LoVo (cell line): Measurements from ENCODE around the gene CPT1C.

Source experiments
- DNase-seq: peaks from one replicate; pipeline ENCODE4 v3.0.0-alpha.2; 2016; ENCODE audit warnings: low spot score

Gene CPT1C

DNA sequence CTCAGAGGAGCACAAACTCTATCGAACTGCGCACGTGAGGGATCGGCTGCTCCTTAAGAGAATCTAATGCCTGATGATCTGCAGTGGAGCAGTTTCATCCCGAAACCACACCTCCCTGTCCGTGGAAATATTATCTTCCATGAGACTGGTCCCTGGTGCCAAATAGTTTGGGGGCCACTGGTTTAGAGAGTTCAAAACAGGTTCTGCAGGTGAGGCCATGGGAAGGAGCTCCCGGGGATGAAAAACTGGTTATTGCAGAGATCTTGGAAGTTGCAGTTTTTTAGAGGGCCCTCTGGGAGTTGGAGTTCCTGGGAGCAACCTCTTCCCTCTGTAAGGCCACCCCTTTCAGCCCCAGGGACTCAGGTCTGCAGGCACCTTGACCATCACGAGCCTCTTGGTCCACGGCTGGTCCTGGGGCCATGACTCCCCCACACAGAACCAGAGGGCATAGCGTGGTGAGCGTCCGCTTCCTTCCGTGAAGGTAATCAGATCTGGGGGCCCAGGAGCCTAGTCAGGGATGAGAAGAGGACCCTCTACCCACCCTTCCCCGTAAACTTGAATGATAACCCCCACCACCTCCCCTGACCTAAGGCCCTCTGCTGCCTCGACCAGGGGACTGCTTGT is 30.5 kb upstream of the CPT1C start:
- DNase-seq = no peak

- DNase-seq = no peak
Measured at GRCh38 chr19:49662011-49662410, 28.9 kb upstream of the CPT1C start.

DNA sequence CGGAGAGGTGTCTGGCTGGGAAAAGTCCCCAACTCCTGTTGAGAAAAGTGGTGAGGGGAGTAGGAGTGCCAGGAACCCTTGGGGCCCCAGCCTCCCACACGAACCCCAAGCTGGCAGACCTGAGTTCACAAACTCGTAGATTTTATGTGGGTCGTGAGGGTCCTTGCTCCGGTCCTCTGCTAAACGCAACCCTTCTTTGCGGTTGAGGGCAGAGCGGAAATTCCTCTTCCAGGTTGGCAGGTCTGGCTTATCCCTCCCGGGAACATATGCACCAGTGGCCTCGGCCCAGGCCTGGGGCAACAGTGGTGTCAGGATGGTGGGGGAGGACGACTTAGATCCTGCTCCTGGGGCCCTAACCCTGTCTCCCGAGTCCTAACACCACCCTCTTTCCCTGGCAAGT is 27.7 kb upstream of the CPT1C start:
- DNase-seq = no peak

DNA sequence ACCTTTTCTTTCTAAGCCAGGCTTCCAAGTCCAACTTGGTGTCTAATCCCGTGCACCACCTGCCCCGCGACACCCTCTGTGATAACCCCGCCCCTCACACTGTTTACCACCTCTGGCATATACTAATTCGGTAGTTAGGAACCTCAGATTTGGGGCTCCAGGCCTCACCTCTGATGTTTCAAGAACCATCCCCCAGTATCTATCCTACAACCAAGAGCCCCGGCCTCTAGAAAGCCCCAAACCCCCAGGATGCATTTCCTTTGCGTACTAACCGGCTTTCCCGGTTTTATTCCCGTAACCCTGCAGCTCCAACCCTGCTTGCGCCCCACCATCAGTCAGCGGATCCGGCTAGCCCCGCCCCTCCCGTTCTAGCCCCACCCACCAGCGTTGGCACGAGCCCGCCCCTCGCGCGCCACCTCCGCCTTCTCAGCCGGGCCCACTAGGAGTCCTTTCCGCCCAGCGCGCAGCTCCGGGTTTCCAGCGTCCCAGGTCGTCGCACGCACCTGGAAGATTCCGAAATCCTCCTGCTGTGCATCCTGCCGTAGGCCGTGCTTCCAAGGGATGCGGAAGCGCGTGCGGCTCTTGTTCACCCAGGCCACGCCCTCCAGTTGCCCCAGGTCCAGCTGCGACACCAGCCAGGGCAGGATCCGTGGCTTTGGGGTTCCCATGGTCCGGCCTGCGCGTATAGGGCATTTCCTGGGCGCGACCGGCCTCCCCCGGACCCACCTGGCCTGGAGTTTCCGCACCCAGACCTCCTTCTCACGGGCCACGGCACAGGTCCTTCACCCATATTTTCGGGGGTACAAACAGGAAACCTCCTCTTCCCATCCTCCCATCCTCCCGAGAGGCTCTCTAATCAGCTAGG is 26.5 kb upstream of the CPT1C start:
- DNase-seq = peak; percentile 93

- DNase-seq = no peak
Measured at GRCh38 chr19:49665036-49665350, 25.9 kb upstream of the CPT1C start.

DNA sequence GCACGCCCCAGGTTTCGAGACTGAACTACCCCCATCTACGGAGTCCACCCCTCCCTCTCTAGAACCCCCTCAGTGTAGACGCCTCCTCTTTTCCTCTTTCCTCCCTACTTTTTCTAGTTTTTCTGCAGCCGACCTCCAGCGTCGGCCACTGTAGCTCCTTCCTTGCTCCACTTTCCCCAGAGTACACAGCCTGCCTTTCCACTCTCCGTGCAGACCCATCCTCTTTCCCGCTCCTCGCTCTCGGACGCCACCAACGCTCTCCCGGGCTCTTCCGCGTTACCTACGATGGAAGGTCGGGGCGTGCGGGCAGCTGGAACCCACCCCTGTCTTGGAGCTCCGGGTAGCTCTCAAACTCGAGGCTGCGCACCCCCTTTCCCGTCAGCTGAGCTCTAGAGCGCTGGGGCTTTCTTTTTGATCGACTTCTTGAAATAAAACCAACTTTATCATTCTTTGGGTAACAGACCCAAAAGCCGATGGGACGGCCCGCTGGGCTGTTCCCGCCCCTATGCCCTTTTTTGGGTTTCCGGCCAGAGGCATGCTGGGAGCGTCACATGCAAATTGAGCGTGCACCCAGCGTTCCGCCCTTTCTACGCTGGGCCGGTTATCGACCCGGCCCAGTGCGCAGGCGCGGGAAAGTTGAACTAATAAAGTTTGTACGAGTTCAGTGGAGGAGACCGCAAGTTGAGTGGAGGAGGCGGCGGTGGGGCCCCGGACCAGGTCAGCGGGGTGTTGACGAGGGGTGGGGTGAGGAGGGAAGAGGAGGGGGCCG is 25.4 kb upstream of the CPT1C start, which contains the start of the genes BCL2L12 and IRF3:
BCL2L12 (plus strand) TSS at position 583 of the 769 bp plus-strand sequence. CDS start 760 bp downstream, outside the sequence.
IRF3 (minus strand) TSS at position 507 of the 769 bp plus-strand sequence. CDS start 1,019 bp downstream, outside the sequence.
- peak; percentile 98 for DNase-seq

GRCh38 chr19:49666120-49666444 is 24.8 kb upstream of the CPT1C start:
- no peak for DNase-seq

DNA sequence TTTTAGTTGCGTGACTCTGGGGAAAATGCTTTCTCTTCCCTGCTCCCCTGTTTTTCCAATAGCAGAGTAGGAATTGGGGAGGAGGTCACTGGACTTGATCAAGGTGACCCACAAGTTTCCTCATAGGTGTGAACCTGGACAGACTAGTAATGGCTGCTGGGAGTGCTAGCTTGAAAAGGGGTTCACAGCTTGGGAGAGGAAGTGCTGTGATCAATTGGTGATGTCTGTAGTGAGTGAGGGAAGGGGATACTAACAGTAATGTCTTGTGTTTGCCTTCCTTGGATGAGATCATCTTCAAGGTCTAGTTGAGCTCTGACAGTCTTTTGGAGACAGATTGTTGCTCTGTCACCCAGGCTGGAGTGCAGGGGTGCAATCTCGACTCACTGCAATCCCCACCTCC is 23.4 kb upstream of the CPT1C start:
- DNase-seq = no peak

DNA sequence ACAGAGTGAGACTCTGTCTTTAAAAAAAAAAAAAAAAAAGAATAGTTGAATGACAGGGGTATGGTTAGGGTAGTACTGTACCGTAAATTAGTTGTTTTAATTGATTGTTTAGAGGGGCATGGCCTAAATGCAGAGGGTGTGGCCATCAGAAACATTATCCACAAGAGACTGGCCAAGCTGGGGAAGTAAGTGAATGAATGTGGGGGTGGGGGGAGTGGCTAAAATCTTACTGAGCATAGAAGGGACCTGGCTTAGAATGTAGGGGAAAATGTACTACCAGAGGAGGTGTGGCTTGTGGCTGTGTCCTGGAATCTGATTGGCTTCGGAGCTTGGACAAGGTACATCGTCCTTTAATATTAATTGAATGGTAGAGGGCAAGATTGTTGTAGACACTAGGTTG is 21.4 kb upstream of the CPT1C start:
- DNase-seq = no peak

DNA sequence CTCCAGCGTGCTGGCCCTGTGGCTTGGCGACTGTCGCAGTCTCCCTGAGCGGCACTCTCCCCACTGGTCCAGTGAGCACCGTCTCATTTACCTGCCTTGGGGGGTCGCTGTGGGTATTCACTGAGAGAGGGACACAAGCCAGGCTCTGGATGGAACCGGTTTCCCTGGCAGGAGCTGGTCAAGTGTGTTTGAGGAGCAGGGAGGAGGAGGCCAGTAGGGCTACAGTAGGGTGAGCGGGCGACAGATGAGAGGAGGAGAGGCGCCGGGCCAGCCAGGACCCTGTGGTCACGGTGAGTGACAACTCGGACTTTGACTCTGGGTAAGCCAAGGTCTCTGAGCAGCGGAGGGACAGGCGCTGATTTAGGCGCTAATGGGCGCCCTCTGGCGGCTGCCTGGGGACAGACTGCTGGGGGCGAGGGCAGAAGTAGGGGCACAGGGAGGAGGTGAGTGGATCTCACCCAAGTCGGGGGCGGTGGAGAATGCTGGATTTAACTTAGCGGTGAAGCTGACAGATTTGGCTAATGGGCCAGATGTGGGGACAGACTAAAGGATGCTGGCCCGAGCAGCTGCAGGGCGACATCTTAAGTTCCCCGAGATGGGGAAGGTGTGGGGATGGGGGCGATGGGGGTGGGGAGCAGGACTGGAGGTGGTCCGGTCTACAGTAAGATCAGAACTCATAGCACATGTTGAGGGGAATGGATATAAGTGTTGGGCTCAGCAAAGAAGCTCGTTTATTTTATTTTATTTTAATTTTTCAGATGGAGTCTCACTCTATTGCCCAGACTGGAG is 18.6 kb upstream of the CPT1C start:
- DNase-seq = peak; percentile 64

DNA sequence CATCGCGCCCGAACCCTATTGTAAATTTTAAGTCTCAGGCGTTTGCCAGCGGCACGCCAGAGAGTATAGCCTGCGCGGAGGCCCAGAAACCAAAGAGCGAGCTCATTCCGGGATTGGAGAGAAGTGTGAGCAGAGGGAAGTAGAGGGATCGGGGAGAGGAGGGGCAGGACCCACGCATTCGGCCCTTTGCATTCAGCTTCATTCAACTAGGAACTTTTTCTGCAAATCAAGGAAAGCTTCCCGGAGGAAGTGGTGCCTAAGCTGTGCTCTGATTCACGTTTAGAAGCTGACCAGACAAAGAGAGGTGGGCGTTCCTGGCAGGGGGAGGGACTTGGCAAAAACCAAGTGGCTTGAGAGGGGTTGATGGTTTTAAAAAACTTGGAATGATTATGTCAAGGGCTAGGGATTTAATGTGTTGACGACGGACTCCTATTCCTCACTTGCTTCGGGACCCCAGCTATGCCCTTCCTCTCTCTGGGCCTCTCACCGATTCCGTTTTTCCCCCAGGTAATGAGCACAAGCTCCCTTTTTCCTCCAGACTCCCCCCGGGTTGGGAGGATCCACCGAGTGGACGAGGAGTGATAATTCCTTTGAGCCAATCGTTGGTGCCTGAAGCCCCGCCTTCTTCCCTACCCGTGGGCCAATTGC is 14.7 kb upstream of the CPT1C start:
- peak; percentile 90 for DNase-seq

- peak; percentile 99 for DNase-seq
Measured at GRCh38 chr19:49676784-49677230, 14.1 kb upstream of the CPT1C start.

DNA sequence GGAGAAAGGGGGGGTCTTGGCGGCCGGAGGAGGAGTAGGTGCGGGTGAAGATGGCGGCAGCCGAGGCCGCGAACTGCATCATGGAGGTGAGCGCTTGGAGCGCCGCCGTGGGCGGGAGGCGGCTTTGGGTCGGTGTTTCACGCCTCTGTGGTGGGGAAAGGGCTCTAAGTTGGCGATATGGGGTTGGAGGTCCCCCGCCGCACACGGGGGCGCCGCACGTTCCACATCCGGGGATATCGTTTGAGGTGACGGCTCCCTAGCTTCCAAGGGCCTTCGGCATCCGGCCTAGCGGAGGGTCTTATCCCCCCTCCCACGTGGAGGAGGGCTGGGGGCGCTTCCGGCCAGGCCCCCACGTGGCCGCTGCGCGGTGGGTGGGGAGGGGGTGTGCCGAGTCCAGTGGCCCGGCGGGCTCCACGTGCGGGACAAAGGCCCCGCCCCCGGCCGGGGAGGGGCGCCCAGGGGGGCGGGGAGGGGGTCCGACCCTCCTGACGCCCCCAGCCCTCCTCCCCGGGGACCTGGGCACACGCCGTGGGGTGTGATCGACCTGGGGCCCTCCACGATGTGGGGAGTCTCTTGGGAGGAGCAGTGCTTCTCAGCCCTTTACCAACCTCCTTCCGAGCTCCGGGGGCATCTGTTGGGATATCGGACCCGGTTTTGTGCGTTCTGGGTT is 13.6 kb upstream of the CPT1C start, which contains the start of gene PRMT1:
PRMT1 (plus strand) TSS at position 41 of the 670 bp plus-strand sequence; CDS start at position 51, 10 bp downstream.
- no peak for DNase-seq

GRCh38 chr19:49677901-49678674 is 12.8 kb upstream of the CPT1C start:
- DNase-seq = peak; percentile 37

DNA sequence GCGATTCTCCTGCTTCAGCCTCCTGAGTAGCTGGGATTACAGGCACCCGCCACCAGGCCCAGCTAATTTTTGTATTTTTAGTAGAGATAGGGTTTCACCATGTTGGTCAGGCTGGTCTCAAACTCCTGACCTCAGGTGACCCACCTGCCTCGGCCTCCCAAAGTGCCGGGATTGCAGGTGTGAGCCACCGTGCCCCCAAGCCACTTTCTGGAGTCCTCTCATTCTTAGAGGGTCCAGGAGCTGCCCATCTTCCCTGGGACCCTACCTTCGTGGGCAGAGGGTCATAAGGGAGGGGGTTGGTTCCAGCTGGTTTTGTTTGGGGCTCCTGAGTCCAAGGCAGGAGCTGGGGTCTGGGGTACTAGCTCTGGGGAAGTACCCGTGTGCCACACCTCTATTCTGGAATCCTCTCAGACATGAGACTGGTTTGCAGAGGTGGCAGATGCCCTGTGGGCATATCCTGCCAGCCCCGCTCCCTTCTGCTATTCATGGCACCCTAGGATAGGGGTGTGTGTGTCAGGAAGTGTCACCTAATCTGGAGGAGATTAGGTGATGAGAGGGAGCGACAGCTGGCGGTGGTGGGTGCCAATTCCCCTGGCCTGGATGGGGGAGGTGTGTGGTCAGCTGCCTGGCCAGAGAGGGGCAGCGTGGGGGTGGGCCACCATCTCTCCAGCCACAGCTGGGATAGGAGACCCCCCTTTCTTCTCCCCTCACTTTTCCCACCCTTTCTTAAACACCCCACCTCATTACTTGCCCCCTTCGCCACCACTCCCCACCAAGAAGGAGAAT is 11.7 kb upstream of the CPT1C start:
- no peak for DNase-seq

DNA sequence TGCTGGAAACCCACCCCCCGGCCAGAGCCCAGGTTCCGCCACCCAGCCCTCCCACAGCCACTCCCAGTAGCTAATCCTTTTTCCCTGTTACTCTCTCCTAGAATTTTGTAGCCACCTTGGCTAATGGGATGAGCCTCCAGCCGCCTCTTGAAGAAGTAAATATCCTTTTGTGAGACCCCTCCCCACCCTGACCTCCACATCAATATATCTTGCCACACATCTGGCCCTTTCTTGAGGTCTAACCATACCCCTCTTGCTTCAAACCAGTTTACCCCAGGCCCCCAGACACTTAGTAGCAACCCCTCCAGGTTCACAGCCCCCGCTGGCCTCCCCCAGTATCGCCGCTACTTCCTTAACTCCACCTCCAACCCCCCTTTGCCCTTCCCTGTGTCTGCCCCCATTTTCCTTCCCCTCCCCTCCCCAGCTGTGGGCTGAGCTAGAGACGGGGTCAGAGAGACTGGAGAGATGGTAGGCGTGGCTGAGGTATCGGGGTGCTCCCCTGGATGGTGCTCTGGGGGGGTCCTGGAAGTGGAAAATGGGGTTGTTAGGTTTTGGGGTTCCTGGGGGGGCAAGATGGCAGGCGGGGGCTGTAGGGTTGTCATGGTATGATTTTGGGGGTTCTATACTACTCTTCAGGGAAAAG is 11.0 kb upstream of the CPT1C start:
- DNase-seq = no peak

GRCh38 chr19:49680421-49681351 is 10.2 kb upstream of the CPT1C start:
- peak; percentile 81 for DNase-seq
